Loucy (cell line): ENCODE data around the gene GIPR.
A peak's percentile ranks its signal among the peaks of the same experiment; 100 is the strongest.

Source experiments
- H2AFZ ChIP-seq: fragments of 200-600 bp; sonication (generic); 2 replicates; pipeline ENCODE4 v1.6.0; 2016; ENCODE audit warnings: antibody characterized with exemption, mild to moderate bottlenecking, low read length, moderate library complexity
- H3F3A ChIP-seq: fragments of 200-600 bp; 2 replicates; pipeline ENCODE4 v1.6.0; 2016; ENCODE audit warnings: antibody characterized with exemption, low read depth, mild to moderate bottlenecking
- H3K27me3 ChIP-seq: fragments of 200-600 bp; sonication (generic); 2 replicates; pipeline ENCODE4 v1.6.1; 2014; ENCODE audit warnings: low read length, mild to moderate bottlenecking; ENCODE audit not compliant: insufficient read depth, poor library complexity, severe bottlenecking
- H3K36me3 ChIP-seq: fragments of 200-600 bp; sonication (generic); 2 replicates; pipeline ENCODE4 v1.6.1; 2016; ENCODE audit warnings: low read length; ENCODE audit not compliant: insufficient read depth
- H3K4me1 ChIP-seq: fragments of 200-600 bp; sonication (generic); 2 replicates; pipeline ENCODE4 v1.5.1; 2014; ENCODE audit warnings: low read length, mild to moderate bottlenecking; ENCODE audit not compliant: insufficient read depth, poor library complexity, severe bottlenecking
- H3K4me2 ChIP-seq: fragments of 200-600 bp; sonication (generic); 2 replicates; pipeline ENCODE4 v1.6.0; 2014; ENCODE audit warnings: antibody characterized with exemption, low read length, low read depth, mild to moderate bottlenecking; ENCODE audit not compliant: poor library complexity, severe bottlenecking
- H3K4me3 ChIP-seq: fragments of 200-600 bp; sonication (generic); 2 replicates; pipeline ENCODE4 v1.5.1; 2014; ENCODE audit warnings: low read length, mild to moderate bottlenecking, mixed read lengths; ENCODE audit not compliant: poor library complexity, severe bottlenecking
- H3K79me2 ChIP-seq: fragments of 200-600 bp; sonication (generic); 2 replicates; pipeline ENCODE4 v1.6.1; 2014; ENCODE audit warnings: low read length; ENCODE audit not compliant: insufficient read depth
- H3K9ac ChIP-seq: fragments of 200-600 bp; sonication (generic); 2 replicates; pipeline ENCODE4 v1.6.0; 2014; ENCODE audit warnings: mild to moderate bottlenecking, low read depth, low read length, moderate library complexity; ENCODE audit not compliant: poor library complexity, severe bottlenecking
- H3K9me2 ChIP-seq: fragments of 200-600 bp; sonication (generic); replicated peaks from 2 replicates; pipeline ENCODE4 v1.6.1; 2016; ENCODE audit warnings: low read depth, low read length, mixed read lengths
- H3K9me3 ChIP-seq: fragments of 200-600 bp; sonication (generic); 2 replicates; pipeline ENCODE4 v1.6.1; 2014; ENCODE audit warnings: mild to moderate bottlenecking, antibody characterized with exemption, low read length, low read depth; ENCODE audit not compliant: insufficient read depth
- H4K20me1 ChIP-seq: fragments of 200-600 bp; sonication (generic); 2 replicates; pipeline ENCODE4 v1.6.0; 2014; ENCODE audit warnings: antibody characterized with exemption, low read length, mild to moderate bottlenecking; ENCODE audit not compliant: insufficient read depth, poor library complexity, severe bottlenecking
- CTCF ChIP-seq: fragments of 200-600 bp; sonication (generic); conservative IDR thresholded peaks from 2 replicates; pipeline ENCODE4 v1.5.1; 2014; ENCODE audit warnings: mild to moderate bottlenecking, antibody characterized with exemption, low read length
- EZH2phosphoT487 ChIP-seq: fragments of 200-600 bp; IDR thresholded peaks from 2 replicates; pipeline ENCODE4 v1.6.1; 2018; ENCODE audit warnings: antibody characterized with exemption, mild to moderate bottlenecking, moderate library complexity, borderline replicate concordance

The GIPR gene

GRCh38 chr19:45637890-45638667 lies 29.9 kb upstream of the GIPR start:
- H4K20me1 ChIP-seq: no peaks in the 10 kb centered on the region
- TF ChIP-seq EZH2phosphoT487 (no peak), CTCF (no peak)

GRCh38 chr19:45638930-45639729 lies 28.9 kb upstream of the GIPR start, which contains the start of gene EML2:
Gene EML2 (minus strand): TSS chr19:45639397. CDS start chr19:45639376, 21 bp downstream.
- H4K20me1 ChIP-seq: no peaks in the 10 kb centered on the region
- peak within 1 kb of the TSS; percentile 83 for H3K9ac ChIP-seq
- TF ChIP-seq EZH2phosphoT487 (no peak), CTCF (peak; percentile 57)
- H2AFZ ChIP-seq: peak within 1 kb of the TSS; percentile 92
- no peaks in the 10 kb centered on the region for H3K9me2 ChIP-seq
- peaks cover 12% of the 10 kb centered on the region for H3K4me1 ChIP-seq
- H3K9me3 ChIP-seq: no peaks in the 10 kb centered on the region
- H3K4me3 ChIP-seq: peak within 1 kb of the TSS; percentile 86
- H3K36me3 ChIP-seq: no peaks in the 10 kb centered on the region
- H3K27me3 ChIP-seq: no peaks in the 10 kb centered on the region
- H3F3A ChIP-seq: peaks cover 5% of the 10 kb centered on the region; the same call in 1 of the 2 replicates
- peak within 1 kb of the TSS; percentile 98 for H3K4me2 ChIP-seq
- peaks cover 11% of the 10 kb centered on the region; the same call in 1 of the 2 replicates for H3K79me2 ChIP-seq

More at GRCh38 chr19:45637890-45638667, 29.9 kb upstream of the GIPR start:
- peak overlapping the region; percentile 86 for H3K4me3 ChIP-seq
- H3F3A ChIP-seq: 0 out of 2 replicates have a peak, but pooled peaks cover 5% of the 10 kb centered on the region
- H3K4me2 ChIP-seq: peak overlapping the region; percentile 98
- no peaks in the 10 kb centered on the region for H3K9me3 ChIP-seq
- no peaks in the 10 kb centered on the region for H3K27me3 ChIP-seq
- H3K9me2 ChIP-seq: no peaks in the 10 kb centered on the region
- peaks cover 11% of the 10 kb centered on the region; the same call in 1 of the 2 replicates for H3K79me2 ChIP-seq
- peak overlapping the region; percentile 83 for H3K9ac ChIP-seq
- H3K36me3 ChIP-seq: no peaks in the 10 kb centered on the region
- H2AFZ ChIP-seq: no peak overlapping the region
- peaks cover 12% of the 10 kb centered on the region for H3K4me1 ChIP-seq

DNA sequence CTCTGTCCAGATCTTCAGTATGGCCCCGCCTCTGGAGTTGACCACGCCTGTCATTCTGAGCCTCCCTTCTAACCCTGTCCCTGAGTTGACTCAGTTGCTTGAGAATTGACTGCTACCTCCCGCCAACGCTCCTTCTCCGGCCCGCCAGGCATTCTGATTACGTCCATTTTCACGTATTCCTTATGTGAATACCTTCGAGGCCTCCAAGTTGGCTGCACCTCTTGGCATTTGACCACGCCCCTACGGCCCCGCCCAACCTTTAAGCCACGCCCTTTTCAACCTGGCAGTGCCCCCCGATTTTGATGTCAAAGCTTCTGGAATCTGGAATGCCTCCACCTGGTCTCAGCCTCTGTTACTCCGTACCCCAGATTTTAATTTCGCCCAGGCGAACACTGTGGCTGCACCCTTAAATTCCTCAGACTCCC lies 27.2 kb upstream of the GIPR start:
- H3K4me2 ChIP-seq: peak overlapping the region; percentile 84
- peaks cover 11% of the 10 kb centered on the region; the same call in 1 of the 2 replicates for H3K79me2 ChIP-seq
- no peaks in the 10 kb centered on the region for H3K36me3 ChIP-seq
- peak overlapping the region; percentile 80 for H3K4me3 ChIP-seq
- peaks cover 5% of the 10 kb centered on the region; the same call in 1 of the 2 replicates for H3F3A ChIP-seq
- H3K9me3 ChIP-seq: no peaks in the 10 kb centered on the region
- peaks cover 15% of the 10 kb centered on the region for H3K4me1 ChIP-seq
- TF ChIP-seq CTCF (no peak), EZH2phosphoT487 (no peak)
- no peaks in the 10 kb centered on the region for H3K27me3 ChIP-seq
- peak overlapping the region; percentile 77 for H3K9ac ChIP-seq
- H3K9me2 ChIP-seq: no peaks in the 10 kb centered on the region
- H2AFZ ChIP-seq: peak overlapping the region; percentile 85
- no peaks in the 10 kb centered on the region for H4K20me1 ChIP-seq
